HCT116 (cell line): Measurements from ENCODE around the gene ABHD1. TPM values are rescaled to one million over a fixed set of nuclear protein-coding genes. Genes with fewer than 3 reads are reported as not detected.

ENCODE experiments used
- ATAC-seq: fragments of 200-7000 bp; cut with Tn5 transposase; 2 replicates; pipeline ENCODE4 v1.9.1; 2020; ENCODE audit warnings: mild to moderate bottlenecking, moderate library complexity
- BruUV-seq: library from RNA; stranded (reverse); fragments of 400-500 nt; replicated peaks from 2 replicates; lab custom pipeline; 2021; lab: Mats Ljungman, UMichigan
- CTCF ChIA-PET: fragments of 300-600 bp; sonication (Branson Sonifier 250); formaldehyde crosslinking; loops from one replicate; lab custom pipeline; 2021; ENCODE audit warnings: antibody characterized with exemption; lab: Charles Lee
- POLR2A ChIA-PET: fragments of 300-600, 350-600 bp; sonication (Branson Sonifier 250); formaldehyde crosslinking; loops from one replicate; lab custom pipeline; 2021; ENCODE audit warnings: antibody characterized with exemption; lab: Charles Lee
- RAD21 ChIA-PET, 2 experiments: fragments of 300-600 bp; sonication (Branson Sonifier 250); formaldehyde crosslinking; loops; one replicate each; lab custom pipeline; 2023; ENCODE audit warnings: low total read pairs in 2 of 2; ENCODE audit not compliant: uncharacterized antibody in 2 of 2, unreplicated experiment in 2 of 2, low non-redundant PET in 1 of 2; lab: Charles Lee
- DNase-seq: peaks from one replicate; pipeline ENCODE4 v3.0.0-alpha.2; 2010; ENCODE audit warnings: low read depth, low spot score
- H2AFZ ChIP-seq: fragments of 200-600 bp; shearing (Covaris generic), sonication (generic); 2 replicates; pipeline ENCODE4 v1.6.1; 2017; ENCODE audit warnings: low read depth, mixed run types, mixed read lengths, antibody characterized with exemption, low read length; ENCODE audit not compliant: poor library complexity, severe bottlenecking
- H3K27ac ChIP-seq: 2 replicates; pipeline ENCODE4 v1.5.1; 2012; ENCODE audit warnings: low read depth, low read length
- H3K27me3 ChIP-seq: fragments of 200-600 bp; sonication (generic); 2 replicates; pipeline ENCODE4 v1.6.1; 2016; ENCODE audit warnings: mixed run types, low read length, mixed read lengths; ENCODE audit not compliant: insufficient read depth
- H3K36me3 ChIP-seq, 2 experiments: fragments of 200-500 bp in 1 of 2; fragments of 200-600 bp in 1 of 2; sonication (Bioruptor generic) in 1 of 2; sonication (generic) in 1 of 2; 2 replicates each; pipeline versions ENCODE4 v1.5.1 to v1.6.1; 2014 to 2016; ENCODE audit warnings: low read length in 2 of 2, inconsistent platforms in 1 of 2, mixed read lengths in 1 of 2, mixed run types in 1 of 2; ENCODE audit not compliant: insufficient read depth in 2 of 2, control insufficient read depth in 1 of 2
- H3K4me1 ChIP-seq, 2 experiments: fragments of 200-600 bp in 1 of 2; sonication (generic) in 1 of 2; 2 replicates each; pipeline versions ENCODE4 v1.5.1 to v1.6.1; 2012 to 2017; ENCODE audit warnings: low read length in 2 of 2, inconsistent platforms in 1 of 2, mild to moderate bottlenecking in 1 of 2, mixed read lengths in 1 of 2, mixed run types in 1 of 2, moderate library complexity in 1 of 2; ENCODE audit not compliant: insufficient read depth in 2 of 2, control insufficient read depth in 1 of 2
- H3K4me2 ChIP-seq: fragments of 200-600 bp; sonication (generic); 2 replicates; pipeline ENCODE4 v1.6.1; 2017; ENCODE audit warnings: mixed run types, low read length, mixed read lengths
- H3K4me3 ChIP-seq, 2 experiments: fragments of 200-600 bp in 1 of 2; sonication (generic) in 1 of 2; replicated peaks in 1 of 2; 2 replicates each; pipeline ENCODE4 v1.5.1; 2011 to 2016; ENCODE audit warnings: low read length in 2 of 2, control low read depth in 1 of 2, low read depth in 1 of 2, mild to moderate bottlenecking in 1 of 2, mixed read lengths in 1 of 2, mixed run types in 1 of 2
- H3K79me2 ChIP-seq: fragments of 200-600 bp; sonication (generic); 2 replicates; pipeline ENCODE4 v1.6.1; 2017; ENCODE audit warnings: mild to moderate bottlenecking, mixed run types, low read length, moderate library complexity, mixed read lengths; ENCODE audit not compliant: insufficient read depth
- H3K9ac ChIP-seq: fragments of 200-600 bp; sonication (generic); 2 replicates; pipeline ENCODE4 v1.6.1; 2016; ENCODE audit warnings: low read length, mixed read lengths
- H3K9me2 ChIP-seq: fragments of 200-600 bp; sonication (generic), shearing (Covaris generic); 2 replicates; pipeline ENCODE4 v1.6.1; 2017; ENCODE audit warnings: mixed run types, mild to moderate bottlenecking, moderate library complexity; ENCODE audit not compliant: insufficient read depth
- H3K9me3 ChIP-seq, 2 experiments: fragments of 200-500 bp in 1 of 2; fragments of 200-600 bp in 1 of 2; sonication (Bioruptor generic) in 1 of 2; sonication (generic) in 1 of 2; 2 replicates each; pipeline ENCODE4 v1.6.1; 2014 to 2017; ENCODE audit warnings: low read length in 2 of 2, mixed read lengths in 2 of 2, inconsistent platforms in 1 of 2, low read depth in 1 of 2, mild to moderate bottlenecking in 1 of 2, mixed run types in 1 of 2, moderate library complexity in 1 of 2; ENCODE audit not compliant: control insufficient read depth in 1 of 2, insufficient read depth in 1 of 2
- H4K20me1 ChIP-seq: fragments of 200-600 bp; sonication (generic), shearing (Covaris generic); 2 replicates; pipeline ENCODE4 v1.6.1; 2017; ENCODE audit warnings: mixed run types, mild to moderate bottlenecking, moderate library complexity; ENCODE audit not compliant: insufficient read depth
- ATF3 ChIP-seq: IDR thresholded peaks from 2 replicates; pipeline ENCODE4 v1.6.1; 2012
- CBX3 ChIP-seq: IDR thresholded peaks from 2 replicates; pipeline ENCODE4 v1.6.1; 2012; ENCODE audit warnings: low read depth
- CTCF ChIP-seq, 3 experiments: fragments of 200-600 bp in 1 of 3; sonication (generic) in 1 of 3; IDR thresholded peaks in 2 of 3; conservative IDR thresholded peaks in 1 of 3; 2 replicates each; pipeline ENCODE4 v1.5.1; 2012 to 2017; ENCODE audit warnings: low read depth in 2 of 3, low read length in 2 of 3, antibody characterized with exemption in 1 of 3, borderline replicate concordance in 1 of 3, control low read depth in 1 of 3, mild to moderate bottlenecking in 1 of 3, mixed read lengths in 1 of 3, mixed run types in 1 of 3, moderate library complexity in 1 of 3; ENCODE audit not compliant: insufficient read depth in 1 of 3
- EGR1 ChIP-seq: IDR thresholded peaks from 2 replicates; pipeline ENCODE4 v1.6.1; 2012; ENCODE audit warnings: low read depth
- MAX ChIP-seq: IDR thresholded peaks from 2 replicates; pipeline ENCODE4 v1.6.1; 2012
- POLR2AphosphoS5 ChIP-seq: IDR thresholded peaks from 2 replicates; pipeline ENCODE4 v1.6.1; 2011; ENCODE audit warnings: mild to moderate bottlenecking, low read depth, low read length, moderate library complexity
- RAD21 ChIP-seq: IDR thresholded peaks from 2 replicates; pipeline ENCODE4 v1.6.1; 2012; ENCODE audit warnings: low read depth, mild to moderate bottlenecking
- SIN3A ChIP-seq: IDR thresholded peaks from 2 replicates; pipeline ENCODE4 v1.6.1; 2012; ENCODE audit warnings: low read depth
- TCF7L2 ChIP-seq: IDR thresholded peaks from 2 replicates; pipeline ENCODE4 v1.7.0; 2011; ENCODE audit warnings: borderline replicate concordance, inconsistent platforms; ENCODE audit not compliant: insufficient read depth, insufficient read length; ENCODE audit errors: extremely low read depth
- YY1 ChIP-seq: IDR thresholded peaks from 2 replicates; pipeline ENCODE4 v1.6.1; 2011; ENCODE audit warnings: low read length, low read depth, moderate library complexity, mild to moderate bottlenecking; ENCODE audit not compliant: insufficient replicate concordance; ENCODE audit errors: extremely low read depth
- ZBTB33 ChIP-seq: IDR thresholded peaks from 2 replicates; pipeline ENCODE4 v1.6.1; 2011; ENCODE audit warnings: mild to moderate bottlenecking, low read length, moderate library complexity; ENCODE audit not compliant: insufficient replicate concordance; ENCODE audit errors: extremely low read depth
- ZFX ChIP-seq: fragments of 450-650 bp; IDR thresholded peaks from 2 replicates; pipeline ENCODE4 v1.6.1; 2017
- intact Hi-C: fragments of 100-400 bp; cut with micrococcal nuclease; formaldehyde crosslinking; loops from 2 replicates; pipeline ENCODE4 v1.10.0; 2022
- total RNA-seq: library from RNA; stranded (reverse); gene quantifications from one replicate; pipeline ENCODE4 v1.2.1, GENCODE V29; 2021; ENCODE audit not compliant: unreplicated experiment

Gene ABHD1
- total RNA-seq, 1 experiment from 2014 or later, result not detected

GRCh38 chr2:27147935-27148334 is 24.3 kb downstream of the ABHD1 start (continued):
- TF ChIP-seq CTCF (IDR thresholded peaks at IDR 0.05 in 2 of 3, conservative IDR thresholded peaks at IDR 0.05 in 1 of 3; ENCODE audit: borderline replicate concordance in 1 of 3, insufficient read depth in 1 of 3, low read depth in 2 of 3, low read length in 2 of 3) (no peak), TCF7L2 (no peak), SIN3A (no peak), MAX (no peak)
- TF ChIP-seq, all 23 proteins: peak for 0

GRCh38 chr2:27148801-27149439 is 25.3 kb downstream of the ABHD1 start, which contains the start of gene TCF23:
TCF23 (plus strand) TSS chr2:27149004; CDS start chr2:27149134, 130 bp downstream.
- Histone ChIP-seq H3K4me3 (no peak within 1 kb of the TSS), H3K9me3 (no peaks in the 10 kb centered on the region), H3K79me2 (no peaks in the 10 kb centered on the region), H3K27me3 (no peaks in the 10 kb centered on the region), H3K36me3 (no peaks in the 10 kb centered on the region), H3K9me2 (no peaks in the 10 kb centered on the region), H4K20me1 (no peaks in the 10 kb centered on the region), H3K4me2 (no peak within 1 kb of the TSS), H2AFZ (no peak within 1 kb of the TSS), H3K9ac (no peak within 1 kb of the TSS)
- CTCF ChIA-PET, result no interaction called here
- no TSS peak for BruUV-seq
- DNase-seq (no peak), ATAC-seq (no peak)
- intact Hi-C loops, result no loop called here
- POLR2A ChIA-PET, result interaction anchor here (1.5 kb wide), 1 partner anchor 63 kb away, joined by 4 read pairs; the partner anchor contains the start of genes ATRAID and SLC5A6
- RAD21 ChIA-PET, result no interaction called here
- TF ChIP-seq ZBTB33 (no peak), TCF7L2 (no peak), ZFX (no peak), MAX (no peak), ATF3 (no peak), EGR1 (no peak), YY1 (no peak), RAD21 (no peak), POLR2AphosphoS5 (no peak), CBX3 (no peak)
- TF ChIP-seq, all 23 proteins: peak for 0
- Histone ChIP-seq H3K27ac (no peak within 1 kb of the TSS), H3K4me1 (peaks cover 0 to 17% of the 10 kb centered on the region in 2 experiments; a peak in 2 of 4 replicates)
